ENCODE results near the gene ALDH1A1. TPM values are rescaled to one million over a fixed set of nuclear protein-coding genes. Genes with fewer than 3 reads are reported as not detected.

The ALDH1A1 gene
- total and polyA plus RNA-seq, 9 of the 15 experiments (the other 6 are each of a cell fraction or from before 2014, with no cell fraction given) = 1.8 to 86.3 (median 24.4) TPM

- TF ChIP-seq ELK1 (CRISPR knock-in tag; IDR thresholded peaks at IDR 0.05) (no peak), JUND (IDR thresholded peaks at IDR 0.05; ENCODE audit: borderline replicate concordance, low read depth, low read length) (no peak), JUND (tag; IDR thresholded peaks at IDR 0.05; ENCODE audit: borderline replicate concordance, low read depth, low read length) (no peak)
Observed at GRCh38 chr9:72902268-72902667, 50.6 kb downstream of the ALDH1A1 start (continued).

GRCh38 chr9:72899734-72900477, 52.9 kb downstream of the ALDH1A1 start:
- WGBS (ENCODE audit: insufficient coverage, low coverage, missing lambda C conversion rate) = 80% methylated on average over 3 of the region's 3 CpGs
- TF ChIP-seq BRF1 (IDR thresholded peaks at IDR 0.05; ENCODE audit: borderline replicate concordance, extremely low read depth, insufficient read length) (no peak), XRCC5 (IDR thresholded peaks at IDR 0.05; ENCODE audit: low read depth, low read length) (no peak), E2F3 (CRISPR knock-in tag; IDR thresholded peaks at IDR 0.05) (no peak)

More at GRCh38 chr9:72899734-72900477, 52.9 kb downstream of the ALDH1A1 start:
- Histone ChIP-seq H3K9me3 (replicated peaks; ENCODE audit: control insufficient read depth, insufficient read depth, low read depth, low read length) (no peaks in the 10 kb centered on the region), H3K27me3 (ENCODE audit: control insufficient read depth in 2 of 2, insufficient read depth in 2 of 2, low read length in 2 of 2) (no peaks in the 10 kb centered on the region), H3K9me1 (ENCODE audit: control insufficient read depth, insufficient read depth, low read length) (no peaks in the 10 kb centered on the region), H3K4me2 (ENCODE audit: insufficient read depth, low read length) (no peak overlapping the region), H3K27ac (ENCODE audit: extremely low read depth, low read depth, low read length) (no peak overlapping the region), H3K9ac (ENCODE audit: insufficient read depth in 1 of 2, low read depth in 2 of 2, low read length in 2 of 2) (no peak overlapping the region), H3K4me3 (no peak overlapping the region), H3K79me2 (ENCODE audit: control insufficient read depth, insufficient read depth, low read length) (no peaks in the 10 kb centered on the region), H2AFZ (ENCODE audit: low read depth, low read length) (no peak overlapping the region), H3K36me3 (ENCODE audit: control insufficient read depth, insufficient read depth, low read length) (no peaks in the 10 kb centered on the region), H4K20me1 (replicated peaks; ENCODE audit: control insufficient read depth, insufficient read depth, low read length) (no peaks in the 10 kb centered on the region), H3K4me1 (replicated peaks in 1 of 2; ENCODE audit: control insufficient read depth in 2 of 2, insufficient read depth in 2 of 2, low read length in 2 of 2) (no peaks in the 10 kb centered on the region)
- intact Hi-C loops (cut with micrococcal nuclease) = no loop called here
- CTCF ChIA-PET (ENCODE audit: low intra/inter-chr PET ratio) = no interaction called here
- DNase-seq (ENCODE audit: extremely low read depth in 1 of 4, low spot score in 3 of 4) (no peak), FAIRE-seq (no peak), ATAC-seq (no peak)
- POLR2A ChIA-PET = no interaction called here
- no TSS peak for BruUV-seq (replicated peaks)
- in situ Hi-C loops (cut with MboI) = no loop called here
